Panc1 (cell line): Measurements from ENCODE around the gene RNASE7. TPM values are rescaled to one million over a fixed set of nuclear protein-coding genes. Genes with fewer than 3 reads are reported as not detected.

ENCODE experiments used
- ATAC-seq: fragments of 200-7000 bp; cut with Tn5 transposase; 2 replicates; pipeline ENCODE4 v1.9.1; 2020; ENCODE audit warnings: mild to moderate bottlenecking, moderate library complexity
- BruUV-seq: library from RNA; stranded (reverse); fragments of 400-500 nt; replicated peaks from 2 replicates; lab custom pipeline; 2021; lab: Mats Ljungman, UMichigan
- CTCF ChIA-PET: fragments of 300-600 bp; sonication (Branson Sonifier 250); formaldehyde crosslinking; loops from one replicate; lab custom pipeline; 2022; ENCODE audit warnings: antibody characterized with exemption; lab: Charles Lee
- POLR2A ChIA-PET: fragments of 300-600 bp; sonication (Branson Sonifier 250); formaldehyde crosslinking; loops from one replicate; lab custom pipeline; 2022; ENCODE audit warnings: antibody characterized with exemption; lab: Charles Lee
- DNase-seq: peaks from one replicate; pipeline ENCODE4 v3.0.0-alpha.2; 2010; ENCODE audit warnings: low read depth, low spot score
- H3K27ac ChIP-seq: 2 replicates; pipeline ENCODE4 v1.5.1; 2011; ENCODE audit warnings: mild to moderate bottlenecking, low read length, inconsistent platforms
- H3K27me3 ChIP-seq: fragments of 200-500 bp; sonication (Bioruptor generic); 2 replicates; pipeline ENCODE4 v1.6.0; 2014; ENCODE audit warnings: low read length, inconsistent platforms; ENCODE audit not compliant: control insufficient read depth, insufficient read depth
- H3K36me3 ChIP-seq: fragments of 200-500 bp; sonication (Bioruptor generic); 2 replicates; pipeline ENCODE4 v1.5.1; 2014; ENCODE audit warnings: inconsistent platforms, mild to moderate bottlenecking, low read length, moderate library complexity; ENCODE audit not compliant: control insufficient read depth, insufficient read depth
- H3K4me1 ChIP-seq: 2 replicates; pipeline ENCODE4 v1.5.1; 2011; ENCODE audit warnings: inconsistent platforms, mild to moderate bottlenecking, low read length, moderate library complexity; ENCODE audit not compliant: control insufficient read depth, insufficient read depth
- H3K4me3 ChIP-seq, 2 experiments: 2 replicates each; pipeline ENCODE4 v1.5.1; 2011 to 2012; ENCODE audit warnings: low read depth in 2 of 2, low read length in 2 of 2, mild to moderate bottlenecking in 2 of 2, inconsistent platforms in 1 of 2, moderate library complexity in 1 of 2
- H3K9me3 ChIP-seq: fragments of 200-500 bp; sonication (Bioruptor generic); 2 replicates; pipeline ENCODE4 v1.5.1; 2014; ENCODE audit warnings: low read depth, mild to moderate bottlenecking, inconsistent platforms, low read length, moderate library complexity; ENCODE audit not compliant: control insufficient read depth, insufficient read depth
- POLR2AphosphoS5 ChIP-seq: IDR thresholded peaks from 2 replicates; pipeline ENCODE4 v1.6.1; 2012; ENCODE audit warnings: mild to moderate bottlenecking, low read depth, low read length, moderate library complexity
- SIN3A ChIP-seq: IDR thresholded peaks from 2 replicates; pipeline ENCODE4 v1.6.1; 2012; ENCODE audit warnings: low read depth, mild to moderate bottlenecking, low read length, moderate library complexity, borderline replicate concordance; ENCODE audit not compliant: insufficient read depth
- TCF7L2 ChIP-seq: IDR thresholded peaks from 2 replicates; pipeline ENCODE4 v1.6.1; 2011; ENCODE audit warnings: mild to moderate bottlenecking, low read depth, low read length, inconsistent platforms
- in situ Hi-C: cut with HindIII; loops from 2 replicates; pipeline ENCODE4 v1.10.0; 2016; ENCODE audit warnings: low sequenced_read_pairs, low pct_unique_long_range_greater_than_20kb
- intact Hi-C: fragments of 100-400 bp; cut with micrococcal nuclease; formaldehyde crosslinking; loops from one replicate; pipeline ENCODE4 v1.10.0; 2022; ENCODE audit not compliant: unreplicated experiment
- total RNA-seq: library from RNA; stranded (reverse); gene quantifications from one replicate; pipeline ENCODE4 v1.2.1, GENCODE V29; 2021; ENCODE audit not compliant: unreplicated experiment
- TF ChIP-seq, protein P1 (sequence below): fragments of 450-650 bp; IDR thresholded peaks from 2 replicates; pipeline ENCODE4 v1.5.1; 2017; ENCODE audit warnings: mild to moderate bottlenecking
- TF ChIP-seq, protein P2 (sequence below), 2 experiments: IDR thresholded peaks; 2 replicates each; pipeline ENCODE4 v1.6.1; 2011 to 2012; ENCODE audit warnings: low read depth in 2 of 2, control low read depth in 1 of 2, low read length in 1 of 2, mild to moderate bottlenecking in 1 of 2, moderate library complexity in 1 of 2; ENCODE audit not compliant: insufficient read depth in 1 of 2

RNASE7 gene
- total RNA-seq, 1 experiment from 2014 or later, result not detected

DNA sequence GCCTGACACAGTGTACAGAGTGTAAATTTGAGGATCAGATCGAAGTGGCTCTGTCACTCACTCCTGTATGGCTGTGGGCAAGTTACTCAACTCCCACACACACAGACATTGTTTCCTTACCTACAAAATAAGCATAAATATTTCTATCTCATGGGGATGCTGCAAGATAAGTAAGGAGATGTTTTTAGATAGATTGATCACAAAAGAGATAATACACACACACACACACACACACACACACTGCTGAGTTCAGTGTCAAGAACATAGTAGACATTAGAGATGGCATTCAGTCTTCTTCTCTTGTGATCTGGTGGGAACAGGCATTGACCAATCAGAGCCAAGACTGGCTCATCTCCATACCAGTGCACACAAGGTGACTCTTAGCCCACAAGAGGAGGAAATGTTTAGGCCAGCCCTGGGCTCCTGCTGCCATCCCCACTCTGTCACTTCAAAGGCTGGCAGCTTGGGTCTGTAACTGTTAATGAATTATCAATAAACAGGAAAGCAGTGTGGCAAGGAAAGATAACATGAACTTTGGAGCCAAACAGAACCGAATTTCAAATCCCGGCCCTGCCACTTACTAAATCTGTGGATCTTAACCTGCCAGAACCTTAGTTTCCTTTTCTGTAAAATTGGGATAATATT is 12.1 kb downstream of the RNASE7 start:
- ATAC-seq (no peak), DNase-seq (no peak)
- POLR2A ChIA-PET, result no interaction called here
- H3K27me3 ChIP-seq, result no peaks in the 10 kb centered on the region
- CTCF ChIA-PET, result interaction anchor here (0.6 kb wide), 1 partner anchor 33 kb away, joined by 4 read pairs; no protein-coding TSS in a partner anchor
- H3K36me3 ChIP-seq, result no peaks in the 10 kb centered on the region
- H3K27ac ChIP-seq, result no peak overlapping the region
- H3K4me3 ChIP-seq, result no peak overlapping the region
- H3K4me1 ChIP-seq, result no peaks in the 10 kb centered on the region
- intact Hi-C loops (no loop called here), in situ Hi-C loops (no loop called here)
- no TSS peak for BruUV-seq
- H3K9me3 ChIP-seq, result no peaks in the 10 kb centered on the region
- TF ChIP-seq, protein P1, sequence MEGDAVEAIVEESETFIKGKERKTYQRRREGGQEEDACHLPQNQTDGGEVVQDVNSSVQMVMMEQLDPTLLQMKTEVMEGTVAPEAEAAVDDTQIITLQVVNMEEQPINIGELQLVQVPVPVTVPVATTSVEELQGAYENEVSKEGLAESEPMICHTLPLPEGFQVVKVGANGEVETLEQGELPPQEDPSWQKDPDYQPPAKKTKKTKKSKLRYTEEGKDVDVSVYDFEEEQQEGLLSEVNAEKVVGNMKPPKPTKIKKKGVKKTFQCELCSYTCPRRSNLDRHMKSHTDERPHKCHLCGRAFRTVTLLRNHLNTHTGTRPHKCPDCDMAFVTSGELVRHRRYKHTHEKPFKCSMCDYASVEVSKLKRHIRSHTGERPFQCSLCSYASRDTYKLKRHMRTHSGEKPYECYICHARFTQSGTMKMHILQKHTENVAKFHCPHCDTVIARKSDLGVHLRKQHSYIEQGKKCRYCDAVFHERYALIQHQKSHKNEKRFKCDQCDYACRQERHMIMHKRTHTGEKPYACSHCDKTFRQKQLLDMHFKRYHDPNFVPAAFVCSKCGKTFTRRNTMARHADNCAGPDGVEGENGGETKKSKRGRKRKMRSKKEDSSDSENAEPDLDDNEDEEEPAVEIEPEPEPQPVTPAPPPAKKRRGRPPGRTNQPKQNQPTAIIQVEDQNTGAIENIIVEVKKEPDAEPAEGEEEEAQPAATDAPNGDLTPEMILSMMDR, result no peak
- TF ChIP-seq SIN3A, result no peak
- no peak for TF ChIP-seq POLR2AphosphoS5
- TF ChIP-seq TCF7L2, result no peak
- TF ChIP-seq, protein P2, sequence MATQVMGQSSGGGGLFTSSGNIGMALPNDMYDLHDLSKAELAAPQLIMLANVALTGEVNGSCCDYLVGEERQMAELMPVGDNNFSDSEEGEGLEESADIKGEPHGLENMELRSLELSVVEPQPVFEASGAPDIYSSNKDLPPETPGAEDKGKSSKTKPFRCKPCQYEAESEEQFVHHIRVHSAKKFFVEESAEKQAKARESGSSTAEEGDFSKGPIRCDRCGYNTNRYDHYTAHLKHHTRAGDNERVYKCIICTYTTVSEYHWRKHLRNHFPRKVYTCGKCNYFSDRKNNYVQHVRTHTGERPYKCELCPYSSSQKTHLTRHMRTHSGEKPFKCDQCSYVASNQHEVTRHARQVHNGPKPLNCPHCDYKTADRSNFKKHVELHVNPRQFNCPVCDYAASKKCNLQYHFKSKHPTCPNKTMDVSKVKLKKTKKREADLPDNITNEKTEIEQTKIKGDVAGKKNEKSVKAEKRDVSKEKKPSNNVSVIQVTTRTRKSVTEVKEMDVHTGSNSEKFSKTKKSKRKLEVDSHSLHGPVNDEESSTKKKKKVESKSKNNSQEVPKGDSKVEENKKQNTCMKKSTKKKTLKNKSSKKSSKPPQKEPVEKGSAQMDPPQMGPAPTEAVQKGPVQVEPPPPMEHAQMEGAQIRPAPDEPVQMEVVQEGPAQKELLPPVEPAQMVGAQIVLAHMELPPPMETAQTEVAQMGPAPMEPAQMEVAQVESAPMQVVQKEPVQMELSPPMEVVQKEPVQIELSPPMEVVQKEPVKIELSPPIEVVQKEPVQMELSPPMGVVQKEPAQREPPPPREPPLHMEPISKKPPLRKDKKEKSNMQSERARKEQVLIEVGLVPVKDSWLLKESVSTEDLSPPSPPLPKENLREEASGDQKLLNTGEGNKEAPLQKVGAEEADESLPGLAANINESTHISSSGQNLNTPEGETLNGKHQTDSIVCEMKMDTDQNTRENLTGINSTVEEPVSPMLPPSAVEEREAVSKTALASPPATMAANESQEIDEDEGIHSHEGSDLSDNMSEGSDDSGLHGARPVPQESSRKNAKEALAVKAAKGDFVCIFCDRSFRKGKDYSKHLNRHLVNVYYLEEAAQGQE (IDR thresholded peaks at IDR 0.05; ENCODE audit: insufficient read depth in 1 of 2, low read depth in 2 of 2, low read length in 1 of 2), result no peak

DNA sequence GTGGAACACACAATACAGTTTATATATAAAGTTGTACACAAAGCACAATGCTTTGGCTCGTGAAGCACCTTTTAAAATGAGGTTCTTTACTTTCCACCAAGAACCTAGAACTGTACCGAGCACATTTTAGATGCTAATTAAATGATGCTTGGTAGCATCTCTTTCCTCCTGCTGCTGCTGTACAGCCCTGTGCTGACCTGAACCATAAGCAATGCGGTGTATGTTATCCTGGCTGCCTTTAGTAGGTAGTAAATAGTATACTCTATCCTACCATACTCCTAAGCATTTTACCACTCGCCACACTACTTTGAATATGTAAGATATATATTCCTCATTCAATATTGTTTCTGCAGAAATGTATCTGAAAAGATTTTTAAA is 12.6 kb downstream of the RNASE7 start:
- no peak for ATAC-seq
- Histone ChIP-seq H3K4me3 (no peak overlapping the region), H3K9me3 (no peaks in the 10 kb centered on the region), H3K4me1 (no peaks in the 10 kb centered on the region), H3K27ac (no peak overlapping the region), H3K27me3 (no peaks in the 10 kb centered on the region), H3K36me3 (no peaks in the 10 kb centered on the region)
- DNase-seq, result no peak
- intact Hi-C loops (no loop called here), in situ Hi-C loops (no loop called here)
- no TSS peak for BruUV-seq
- POLR2A ChIA-PET, result no interaction called here
- no peak for TF ChIP-seq POLR2AphosphoS5
- TF ChIP-seq, protein P2 (IDR thresholded peaks at IDR 0.05; ENCODE audit: insufficient read depth in 1 of 2, low read depth in 2 of 2, low read length in 1 of 2), result no peak
- no peak for TF ChIP-seq SIN3A
- no peak for TF ChIP-seq TCF7L2
- TF ChIP-seq, protein P1, result no peak
- CTCF ChIA-PET, result no interaction called here
